Parathyroid adenoma (tissue), 2 donors: ENCODE measurements around the gene SPRR2A.
"Not testable (repeated sequence)": the region's sequence is repeated elsewhere in the genome, so short reads cannot be mapped to it uniquely, and the experiment has no call there.

ENCODE experiments used
- H2AFZ ChIP-seq: fragments of 300-600 bp; sonication (generic); one replicate; pipeline ENCODE4 v1.7.0; 2017; ENCODE audit warnings: antibody characterized with exemption, mild to moderate bottlenecking
- H3K27ac ChIP-seq: fragments of 300-600 bp; sonication (generic); one replicate; pipeline ENCODE4 v1.7.0; 2017
- H3K27me3 ChIP-seq: fragments of 300-600 bp; sonication (generic); one replicate; pipeline ENCODE4 v1.7.0; 2017; ENCODE audit warnings: low read length; ENCODE audit not compliant: control insufficient read depth, insufficient read depth
- H3K36me3 ChIP-seq: fragments of 300-600 bp; sonication (generic); one replicate; pipeline ENCODE4 v1.7.0; 2017; ENCODE audit warnings: low read length; ENCODE audit not compliant: control insufficient read depth, insufficient read depth
- H3K4me1 ChIP-seq: fragments of 300-600 bp; sonication (generic); one replicate; pipeline ENCODE4 v1.7.0; 2017; ENCODE audit warnings: control low read depth
- H3K4me2 ChIP-seq: fragments of 300-600 bp; sonication (generic); one replicate; pipeline ENCODE4 v1.7.0; 2017; ENCODE audit warnings: low read length
- H3K4me3 ChIP-seq: fragments of 300-600 bp; sonication (generic); one replicate; pipeline ENCODE4 v1.7.0; 2017; ENCODE audit warnings: low read depth, low read length
- H3K79me2 ChIP-seq: fragments of 300-600 bp; sonication (generic); one replicate; pipeline ENCODE4 v1.7.0; 2017; ENCODE audit warnings: control low read depth
- H3K9ac ChIP-seq: fragments of 300-600 bp; sonication (generic); one replicate; pipeline ENCODE4 v1.7.0; 2017; ENCODE audit warnings: mild to moderate bottlenecking
- H3K9me3 ChIP-seq: fragments of 300-600 bp; sonication (generic); one replicate; pipeline ENCODE4 v1.7.0; 2017; ENCODE audit warnings: low read length; ENCODE audit not compliant: control insufficient read depth
- CTCF ChIP-seq: fragments of 300-600 bp; sonication (generic); IDR thresholded peaks from one replicate; pipeline ENCODE4 v1.7.0; 2017; ENCODE audit warnings: antibody characterized with exemption, mild to moderate bottlenecking
- donor health status: primary hyperparathyroidism.

Gene SPRR2A

GRCh38 chr1:153030895-153031294 lies 26.4 kb downstream of the SPRR2A start, which contains the start of gene SPRR1B:
Gene SPRR1B, plus strand, starts transcription at chr1:153031203. Its CDS starts 1,143 bp downstream, at chr1:153032346.
- no peak within 1 kb of the TSS for H3K9ac ChIP-seq
- no peak for TF ChIP-seq CTCF
- no peaks in the 10 kb centered on the region for H3K27me3 ChIP-seq
- no peak within 1 kb of the TSS for H3K4me3 ChIP-seq
- H2AFZ ChIP-seq, result no peak within 1 kb of the TSS
- H3K79me2 ChIP-seq, result no peaks in the 10 kb centered on the region
- no peak within 1 kb of the TSS for H3K27ac ChIP-seq
- H3K4me1 ChIP-seq, result no peaks in the 10 kb centered on the region
- no peaks in the 10 kb centered on the region for H3K36me3 ChIP-seq
- no peaks in the 10 kb centered on the region for H3K9me3 ChIP-seq
- no peak within 1 kb of the TSS for H3K4me2 ChIP-seq

GRCh38 chr1:153028766-153029165 lies 28.5 kb downstream of the SPRR2A start:
- Histone ChIP-seq H3K36me3 (no peaks in the 10 kb centered on the region), H3K27ac (no peak overlapping the region), H3K9me3 (no peaks in the 10 kb centered on the region), H3K79me2 (no peaks in the 10 kb centered on the region), H3K4me3 (no peak overlapping the region), H3K27me3 (no peaks in the 10 kb centered on the region), H3K4me1 (no peaks in the 10 kb centered on the region), H2AFZ (no peak overlapping the region), H3K4me2 (no peak overlapping the region), H3K9ac (no peak overlapping the region)
- TF ChIP-seq CTCF, result no peak

- no peak overlapping the region for H3K4me2 ChIP-seq
- H2AFZ ChIP-seq, result no peak overlapping the region
- no peaks in the 10 kb centered on the region for H3K9me3 ChIP-seq
- no peaks in the 10 kb centered on the region for H3K36me3 ChIP-seq
- no peak for TF ChIP-seq CTCF
- H3K27ac ChIP-seq, result no peak overlapping the region
- no peak overlapping the region for H3K4me3 ChIP-seq
- no peaks in the 10 kb centered on the region for H3K27me3 ChIP-seq
- H3K79me2 ChIP-seq, result no peaks in the 10 kb centered on the region
- H3K4me1 ChIP-seq, result no peaks in the 10 kb centered on the region
- H3K9ac ChIP-seq, result no peak overlapping the region
These were observed 31.5 kb downstream of the SPRR2A start for GRCh38 chr1:153025797-153026196.

GRCh38 chr1:153024413-153024812 lies 32.9 kb downstream of the SPRR2A start:
- Histone ChIP-seq H3K4me3 (no peak overlapping the region), H3K36me3 (no peaks in the 10 kb centered on the region), H3K9me3 (no peaks in the 10 kb centered on the region), H3K27ac (no peak overlapping the region), H3K4me1 (no peaks in the 10 kb centered on the region), H3K4me2 (no peak overlapping the region), H3K79me2 (no peaks in the 10 kb centered on the region), H2AFZ (no peak overlapping the region), H3K9ac (no peak overlapping the region), H3K27me3 (no peaks in the 10 kb centered on the region)
- TF ChIP-seq CTCF, result no peak

- Histone ChIP-seq H3K9ac (no peak overlapping the region), H3K79me2 (no peaks in the 10 kb centered on the region), H3K27me3 (no peaks in the 10 kb centered on the region), H3K36me3 (no peaks in the 10 kb centered on the region), H3K27ac (no peak overlapping the region), H3K4me3 (no peak overlapping the region), H2AFZ (no peak overlapping the region), H3K9me3 (no peaks in the 10 kb centered on the region), H3K4me1 (no peaks in the 10 kb centered on the region), H3K4me2 (no peak overlapping the region)
- TF ChIP-seq CTCF, result no peak
These were observed 34.2 kb downstream of the SPRR2A start for GRCh38 chr1:153023109-153023508.

GRCh38 chr1:153022340-153022739 lies 35.0 kb downstream of the SPRR2A start:
- H3K9ac ChIP-seq, H3K4me3 ChIP-seq, H3K27ac ChIP-seq, H3K9me3 ChIP-seq, H3K4me2 ChIP-seq, H3K79me2 ChIP-seq, H2AFZ ChIP-seq, H3K4me1 ChIP-seq, H3K36me3 ChIP-seq, H3K27me3 ChIP-seq: not testable (repeated sequence)

GRCh38 chr1:153021829-153022228 lies 35.5 kb downstream of the SPRR2A start:
- H3K4me1 ChIP-seq, H3K27ac ChIP-seq, H3K79me2 ChIP-seq, H3K36me3 ChIP-seq, H3K9ac ChIP-seq, H3K4me3 ChIP-seq, H3K4me2 ChIP-seq, H3K27me3 ChIP-seq, H3K9me3 ChIP-seq, H2AFZ ChIP-seq: not testable (repeated sequence)
